Measurements from ENCODE around the gene KIT.

Gene KIT

GRCh38 chr4:54764476-54764875 is 106.7 kb downstream of the KIT start:
- peaks cover 4% of the 10 kb centered on the region for H3K36me3 Mint-ChIP-seq
- no peak overlapping the region for H3K4me3 Mint-ChIP-seq
- H3K9me3 Mint-ChIP-seq, result peaks cover 11% of the 10 kb centered on the region
- H3K27me3 Mint-ChIP-seq, result no peaks in the 10 kb centered on the region
- ATAC-seq (ENCODE audit: low read depth) (no peak), DNase-seq (ENCODE audit: low spot score in 2 of 2) (no peak)
- no peak overlapping the region for H3K27ac Mint-ChIP-seq
- H3K4me1 Mint-ChIP-seq, result peaks cover 10% of the 10 kb centered on the region

GRCh38 chr4:54767376-54767775 is 109.6 kb downstream of the KIT start:
- H3K27me3 Mint-ChIP-seq, result peaks cover 3% of the 10 kb centered on the region
- H3K9me3 Mint-ChIP-seq, result peaks cover 10% of the 10 kb centered on the region
- H3K4me1 Mint-ChIP-seq, result peaks cover 3% of the 10 kb centered on the region
- no peak overlapping the region for H3K4me3 Mint-ChIP-seq
- DNase-seq (ENCODE audit: low spot score in 2 of 2) (no peak), ATAC-seq (ENCODE audit: low read depth) (no peak)
- H3K36me3 Mint-ChIP-seq, result no peaks in the 10 kb centered on the region
- H3K27ac Mint-ChIP-seq, result no peak overlapping the region

- Mint-ChIP-seq H3K9me3 (peaks cover 3% of the 10 kb centered on the region), H3K36me3 (no peaks in the 10 kb centered on the region), H3K4me3 (no peak overlapping the region), H3K27me3 (peaks cover 6% of the 10 kb centered on the region), H3K27ac (no peak overlapping the region), H3K4me1 (no peaks in the 10 kb centered on the region)
- DNase-seq (ENCODE audit: low spot score in 2 of 2) (no peak), ATAC-seq (ENCODE audit: low read depth) (no peak)
Measured at GRCh38 chr4:54773022-54773421, 115.3 kb downstream of the KIT start.

GRCh38 chr4:54779036-54779435 is 121.3 kb downstream of the KIT start:
- DNase-seq (ENCODE audit: low spot score in 2 of 2) (no peak), ATAC-seq (ENCODE audit: low read depth) (no peak)
- Mint-ChIP-seq H3K36me3 (no peaks in the 10 kb centered on the region), H3K27ac (no peak overlapping the region), H3K9me3 (no peaks in the 10 kb centered on the region), H3K4me1 (peaks cover 2% of the 10 kb centered on the region), H3K27me3 (peaks cover 4% of the 10 kb centered on the region), H3K4me3 (no peak overlapping the region)

- DNase-seq (ENCODE audit: low spot score in 2 of 2) (no peak), ATAC-seq (ENCODE audit: low read depth) (no peak)
- H3K4me1 Mint-ChIP-seq, result peaks cover 2% of the 10 kb centered on the region
- H3K27me3 Mint-ChIP-seq, result peaks cover 4% of the 10 kb centered on the region
- no peaks in the 10 kb centered on the region for H3K9me3 Mint-ChIP-seq
- H3K36me3 Mint-ChIP-seq, result no peaks in the 10 kb centered on the region
- no peak overlapping the region for H3K27ac Mint-ChIP-seq
- no peak overlapping the region for H3K4me3 Mint-ChIP-seq
Measured at GRCh38 chr4:54779476-54780148, 121.9 kb downstream of the KIT start.

GRCh38 chr4:54780149-54780495 is 122.4 kb downstream of the KIT start:
- peaks cover 4% of the 10 kb centered on the region for H3K27me3 Mint-ChIP-seq
- H3K4me3 Mint-ChIP-seq, result no peak overlapping the region
- ATAC-seq (ENCODE audit: low read depth), result no peak
- no peaks in the 10 kb centered on the region for H3K36me3 Mint-ChIP-seq
- H3K27ac Mint-ChIP-seq, result no peak overlapping the region
- H3K9me3 Mint-ChIP-seq, result no peaks in the 10 kb centered on the region
- DNase-seq (ENCODE audit: low spot score in 2 of 2), result no peak
- peaks cover 2% of the 10 kb centered on the region for H3K4me1 Mint-ChIP-seq

- H3K9me3 Mint-ChIP-seq, result no peaks in the 10 kb centered on the region
- H3K4me3 Mint-ChIP-seq, result no peak overlapping the region
- H3K4me1 Mint-ChIP-seq, result peaks cover 2% of the 10 kb centered on the region
- no peak overlapping the region for H3K27ac Mint-ChIP-seq
- no peak for ATAC-seq (ENCODE audit: low read depth)
- no peaks in the 10 kb centered on the region for H3K36me3 Mint-ChIP-seq
- H3K27me3 Mint-ChIP-seq, result peaks cover under 1% of the 10 kb centered on the region
- no peak for DNase-seq (ENCODE audit: low spot score in 2 of 2)
Measured at GRCh38 chr4:54781756-54782155, 124.0 kb downstream of the KIT start.

GRCh38 chr4:54783402-54784110 is 125.8 kb downstream of the KIT start:
- no peak overlapping the region for H3K4me3 Mint-ChIP-seq
- no peaks in the 10 kb centered on the region for H3K9me3 Mint-ChIP-seq
- DNase-seq (ENCODE audit: low spot score in 2 of 2) (no peak), ATAC-seq (ENCODE audit: low read depth) (no peak)
- H3K27me3 Mint-ChIP-seq, result no peaks in the 10 kb centered on the region
- no peak overlapping the region for H3K27ac Mint-ChIP-seq
- no peaks in the 10 kb centered on the region for H3K36me3 Mint-ChIP-seq
- H3K4me1 Mint-ChIP-seq, result peaks cover 2% of the 10 kb centered on the region

GRCh38 chr4:54784161-54784671 is 126.5 kb downstream of the KIT start:
- Mint-ChIP-seq H3K36me3 (no peaks in the 10 kb centered on the region), H3K27ac (no peak overlapping the region), H3K4me1 (peaks cover 2% of the 10 kb centered on the region), H3K4me3 (no peak overlapping the region), H3K27me3 (peaks cover 1% of the 10 kb centered on the region), H3K9me3 (no peaks in the 10 kb centered on the region)
- ATAC-seq (ENCODE audit: low read depth) (no peak), DNase-seq (ENCODE audit: low spot score in 2 of 2) (no peak)

Measured in memory B cell (primary cell).